GM12891 (cell line): ENCODE results near the gene NR1I2.

Experiments
- PAX5 ChIP-seq: IDR thresholded peaks from 2 replicates; pipeline ENCODE4 v1.6.1; 2011; ENCODE audit warnings: low read length, moderate library complexity, mild to moderate bottlenecking; ENCODE audit not compliant: insufficient read depth, severe bottlenecking
- POLR2A ChIP-seq: IDR thresholded peaks from 2 replicates; pipeline ENCODE4 v1.6.1; 2011; ENCODE audit warnings: low read depth, low read length, control low read depth
- POLR2AphosphoS5 ChIP-seq: IDR thresholded peaks from 2 replicates; pipeline ENCODE4 v1.6.1; 2011; ENCODE audit warnings: low read depth, low read length, control low read depth
- POU2F2 ChIP-seq: IDR thresholded peaks from 2 replicates; pipeline ENCODE4 v1.6.1; 2011; ENCODE audit warnings: low read depth, mild to moderate bottlenecking, control low read depth, low read length, moderate library complexity
- SPI1 ChIP-seq: IDR thresholded peaks from 2 replicates; pipeline ENCODE4 v1.6.1; 2011; ENCODE audit warnings: low read depth, low read length, control low read depth
- TAF1 ChIP-seq: IDR thresholded peaks from 2 replicates; pipeline ENCODE4 v1.6.1; 2011; ENCODE audit warnings: low read depth, low read length, control low read depth

- TF ChIP-seq POLR2A (no peak), POLR2AphosphoS5 (no peak), POU2F2 (no peak), PAX5 (no peak), TAF1 (no peak), SPI1 (no peak)
These were observed 40.0 kb upstream of the NR1I2 start for GRCh38 chr3:119741657-119742590.
